Inflammatory macrophage treated with lipopolysaccharide for 1 hour (primary cell): ENCODE results near the gene NCDN.

Experiments
- DNase-seq, 2 donors: peaks; one replicate each; pipeline ENCODE4 v3.0.0-alpha.2; 2020 to 2022

NCDN gene

GRCh38 chr1:35592991-35593769, 35.6 kb downstream of the NCDN start:
- peak; percentile 56 to 78 for DNase-seq

GRCh38 chr1:35594005-35594760, 36.6 kb downstream of the NCDN start:
- DNase-seq: no peak

- DNase-seq: no peak
These were observed 38.1 kb downstream of the NCDN start for GRCh38 chr1:35595684-35596083.

- DNase-seq: no peak
These were observed 40.3 kb downstream of the NCDN start for GRCh38 chr1:35597870-35598269.

GRCh38 chr1:35598895-35599294, 41.3 kb downstream of the NCDN start:
- DNase-seq: no peak

- no peak for DNase-seq
These were observed 41.8 kb downstream of the NCDN start for GRCh38 chr1:35599411-35599810.

- DNase-seq: no peak
These were observed 43.0 kb downstream of the NCDN start for GRCh38 chr1:35600593-35600992.

- DNase-seq: no peak
These were observed 45.9 kb downstream of the NCDN start for GRCh38 chr1:35603468-35603867.

- no peak for DNase-seq
These were observed 46.3 kb downstream of the NCDN start for GRCh38 chr1:35603941-35604340.

- DNase-seq: no peak
These were observed 47.7 kb downstream of the NCDN start for GRCh38 chr1:35605071-35605866.

GRCh38 chr1:35605867-35606182, 48.2 kb downstream of the NCDN start:
- DNase-seq: no peak

- DNase-seq: no peak
These were observed 54.1 kb downstream of the NCDN start for GRCh38 chr1:35611655-35612054.

GRCh38 chr1:35615440-35615839, 57.8 kb downstream of the NCDN start:
- no peak for DNase-seq
